ENCODE results near the gene PLGRKT. TPM values are rescaled to one million over a fixed set of nuclear protein-coding genes. Genes with fewer than 3 reads are reported as not detected.
A peak's percentile ranks its signal among the peaks of the same experiment; 100 is the strongest.

The PLGRKT gene
- total and polyA plus RNA-seq, 2 experiments from 2014 or later: 13.1 to 31.5 TPM

DNA sequence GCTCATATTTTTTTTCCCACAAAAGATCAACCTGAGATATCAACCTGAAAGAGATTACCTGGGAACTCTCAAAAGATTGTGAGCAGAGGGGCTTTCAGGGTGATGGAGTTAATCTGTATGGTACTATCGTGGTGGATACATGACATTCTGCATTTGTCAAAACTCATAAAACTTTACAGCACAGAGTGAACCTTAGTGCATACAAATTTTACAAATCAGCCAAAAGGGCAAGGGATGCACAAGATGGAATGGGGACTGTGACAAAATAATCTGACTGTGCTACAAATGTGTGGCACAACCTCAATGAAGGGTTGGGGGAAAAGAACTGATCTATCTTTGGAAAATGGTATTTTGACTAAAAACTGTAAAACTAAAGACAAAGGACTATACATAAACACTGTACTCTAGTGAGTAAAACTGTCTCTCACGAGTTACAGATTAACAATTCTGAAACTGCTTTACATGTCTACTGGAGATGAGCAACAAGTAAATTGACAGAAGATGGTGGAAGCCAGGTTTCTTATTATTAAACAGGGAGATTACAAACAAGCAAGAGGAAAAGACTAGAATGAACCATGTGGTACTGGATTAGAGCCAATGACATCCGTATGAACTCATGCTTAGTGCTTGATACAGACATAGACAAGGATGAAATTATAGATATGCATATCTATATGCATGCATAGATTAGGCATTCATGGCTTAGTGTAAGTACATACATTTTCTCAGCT, 73.3 kb downstream of the PLGRKT start (continued):
- TF ChIP-seq ZNF331 (CRISPR knock-in tag; IDR thresholded peaks at IDR 0.05; ENCODE audit: low read depth): no peak
- TF ChIP-seq POLR2AphosphoS5 (IDR thresholded peaks at IDR 0.05; ENCODE audit: low read depth): no peak

DNA sequence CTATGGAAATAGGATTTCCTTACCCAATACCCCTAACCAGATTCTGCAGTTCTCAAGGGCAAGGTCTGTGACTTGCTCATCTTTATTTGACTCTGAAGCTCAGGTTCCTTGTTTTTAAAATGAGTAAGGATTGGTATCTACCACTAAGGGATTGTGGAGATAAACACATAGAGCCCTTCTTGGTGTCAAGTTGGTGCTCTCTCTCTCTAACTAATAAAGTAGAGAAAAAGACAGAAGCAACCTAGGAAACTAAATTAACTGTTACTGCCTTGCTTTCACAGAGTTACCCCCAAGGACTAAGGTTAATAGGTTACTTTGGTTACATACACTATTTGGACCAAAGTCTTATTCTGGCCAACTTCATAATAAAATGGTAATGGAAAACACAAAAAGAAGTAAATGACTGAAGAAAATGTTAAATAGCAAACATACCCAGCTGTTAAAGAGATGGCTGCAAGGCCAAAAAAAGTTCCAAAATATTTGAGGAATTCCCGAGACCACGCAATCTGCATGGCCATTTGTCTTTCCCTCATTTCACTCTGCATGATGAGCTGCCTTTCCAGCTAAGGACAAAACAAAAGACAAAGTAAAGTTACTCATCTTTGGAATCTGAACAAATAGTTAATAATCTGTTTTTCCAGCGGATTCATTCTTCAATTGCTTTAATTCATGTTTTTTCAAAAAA, 76.3 kb downstream of the PLGRKT start:
- Histone ChIP-seq H3K4me1 (ENCODE audit: insufficient read depth) (no peaks in the 10 kb centered on the region; the same call in 1 of the 2 replicates), H3F3A (replicated peaks; ENCODE audit: low read depth) (no peaks in the 10 kb centered on the region), H3K79me2 (replicated peaks; ENCODE audit: insufficient read depth) (no peaks in the 10 kb centered on the region), H3K9me2 (ENCODE audit: insufficient read depth) (no peaks in the 10 kb centered on the region), H3K4me3 (no peak overlapping the region), H3K4me2 (no peak overlapping the region), H3K27me3 (ENCODE audit: insufficient read depth) (no peaks in the 10 kb centered on the region), H2AFZ (no peak overlapping the region), H3K36me3 (ENCODE audit: insufficient read depth) (no peaks in the 10 kb centered on the region), H4K20me1 (replicated peaks; ENCODE audit: insufficient read depth) (no peaks in the 10 kb centered on the region; the same call in none of the 2 replicates), H3K27ac (ENCODE audit: low read depth) (no peak overlapping the region)
- no peaks in the 10 kb centered on the region for H3K36me3 Mint-ChIP-seq (ENCODE audit: low read depth)
- H3K4me1 Mint-ChIP-seq: peaks cover 5% of the 10 kb centered on the region; the same call in 2 of the 3 replicates
- peak; percentile 33 for DNase-seq (ENCODE audit: low spot score)
- H3K4me3 Mint-ChIP-seq: no peak overlapping the region
- H3K27me3 Mint-ChIP-seq (ENCODE audit: insufficient read depth, low read depth, poor library complexity): no peaks in the 10 kb centered on the region
- no peaks in the 10 kb centered on the region for H3K9me3 Mint-ChIP-seq
- no peak overlapping the region; the same call in 1 of the 2 replicates for H3K27ac Mint-ChIP-seq
- ATAC-seq: no peak
- TF ChIP-seq NANOG (IDR thresholded peaks at IDR 0.05; ENCODE audit: borderline replicate concordance) (no peak), JUNB (IDR thresholded peaks at IDR 0.05; ENCODE audit: unreplicated experiment) (no peak), EZH2phosphoT487 (IDR thresholded peaks at IDR 0.05; ENCODE audit: unreplicated experiment) (no peak), CREB1 (CRISPR knock-in tag; IDR thresholded peaks at IDR 0.05; ENCODE audit: low read depth) (no peak), EZH2 (IDR thresholded peaks at IDR 0.05; ENCODE audit: low read depth, unreplicated experiment) (no peak), POLR2AphosphoS5 (IDR thresholded peaks at IDR 0.05; ENCODE audit: low read depth) (no peak)
- TF ChIP-seq, protein P1, sequence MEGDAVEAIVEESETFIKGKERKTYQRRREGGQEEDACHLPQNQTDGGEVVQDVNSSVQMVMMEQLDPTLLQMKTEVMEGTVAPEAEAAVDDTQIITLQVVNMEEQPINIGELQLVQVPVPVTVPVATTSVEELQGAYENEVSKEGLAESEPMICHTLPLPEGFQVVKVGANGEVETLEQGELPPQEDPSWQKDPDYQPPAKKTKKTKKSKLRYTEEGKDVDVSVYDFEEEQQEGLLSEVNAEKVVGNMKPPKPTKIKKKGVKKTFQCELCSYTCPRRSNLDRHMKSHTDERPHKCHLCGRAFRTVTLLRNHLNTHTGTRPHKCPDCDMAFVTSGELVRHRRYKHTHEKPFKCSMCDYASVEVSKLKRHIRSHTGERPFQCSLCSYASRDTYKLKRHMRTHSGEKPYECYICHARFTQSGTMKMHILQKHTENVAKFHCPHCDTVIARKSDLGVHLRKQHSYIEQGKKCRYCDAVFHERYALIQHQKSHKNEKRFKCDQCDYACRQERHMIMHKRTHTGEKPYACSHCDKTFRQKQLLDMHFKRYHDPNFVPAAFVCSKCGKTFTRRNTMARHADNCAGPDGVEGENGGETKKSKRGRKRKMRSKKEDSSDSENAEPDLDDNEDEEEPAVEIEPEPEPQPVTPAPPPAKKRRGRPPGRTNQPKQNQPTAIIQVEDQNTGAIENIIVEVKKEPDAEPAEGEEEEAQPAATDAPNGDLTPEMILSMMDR (conservative IDR thresholded peaks at IDR 0.05; ENCODE audit: low read depth in 2 of 2): no peak
- TF ChIP-seq, protein P2, sequence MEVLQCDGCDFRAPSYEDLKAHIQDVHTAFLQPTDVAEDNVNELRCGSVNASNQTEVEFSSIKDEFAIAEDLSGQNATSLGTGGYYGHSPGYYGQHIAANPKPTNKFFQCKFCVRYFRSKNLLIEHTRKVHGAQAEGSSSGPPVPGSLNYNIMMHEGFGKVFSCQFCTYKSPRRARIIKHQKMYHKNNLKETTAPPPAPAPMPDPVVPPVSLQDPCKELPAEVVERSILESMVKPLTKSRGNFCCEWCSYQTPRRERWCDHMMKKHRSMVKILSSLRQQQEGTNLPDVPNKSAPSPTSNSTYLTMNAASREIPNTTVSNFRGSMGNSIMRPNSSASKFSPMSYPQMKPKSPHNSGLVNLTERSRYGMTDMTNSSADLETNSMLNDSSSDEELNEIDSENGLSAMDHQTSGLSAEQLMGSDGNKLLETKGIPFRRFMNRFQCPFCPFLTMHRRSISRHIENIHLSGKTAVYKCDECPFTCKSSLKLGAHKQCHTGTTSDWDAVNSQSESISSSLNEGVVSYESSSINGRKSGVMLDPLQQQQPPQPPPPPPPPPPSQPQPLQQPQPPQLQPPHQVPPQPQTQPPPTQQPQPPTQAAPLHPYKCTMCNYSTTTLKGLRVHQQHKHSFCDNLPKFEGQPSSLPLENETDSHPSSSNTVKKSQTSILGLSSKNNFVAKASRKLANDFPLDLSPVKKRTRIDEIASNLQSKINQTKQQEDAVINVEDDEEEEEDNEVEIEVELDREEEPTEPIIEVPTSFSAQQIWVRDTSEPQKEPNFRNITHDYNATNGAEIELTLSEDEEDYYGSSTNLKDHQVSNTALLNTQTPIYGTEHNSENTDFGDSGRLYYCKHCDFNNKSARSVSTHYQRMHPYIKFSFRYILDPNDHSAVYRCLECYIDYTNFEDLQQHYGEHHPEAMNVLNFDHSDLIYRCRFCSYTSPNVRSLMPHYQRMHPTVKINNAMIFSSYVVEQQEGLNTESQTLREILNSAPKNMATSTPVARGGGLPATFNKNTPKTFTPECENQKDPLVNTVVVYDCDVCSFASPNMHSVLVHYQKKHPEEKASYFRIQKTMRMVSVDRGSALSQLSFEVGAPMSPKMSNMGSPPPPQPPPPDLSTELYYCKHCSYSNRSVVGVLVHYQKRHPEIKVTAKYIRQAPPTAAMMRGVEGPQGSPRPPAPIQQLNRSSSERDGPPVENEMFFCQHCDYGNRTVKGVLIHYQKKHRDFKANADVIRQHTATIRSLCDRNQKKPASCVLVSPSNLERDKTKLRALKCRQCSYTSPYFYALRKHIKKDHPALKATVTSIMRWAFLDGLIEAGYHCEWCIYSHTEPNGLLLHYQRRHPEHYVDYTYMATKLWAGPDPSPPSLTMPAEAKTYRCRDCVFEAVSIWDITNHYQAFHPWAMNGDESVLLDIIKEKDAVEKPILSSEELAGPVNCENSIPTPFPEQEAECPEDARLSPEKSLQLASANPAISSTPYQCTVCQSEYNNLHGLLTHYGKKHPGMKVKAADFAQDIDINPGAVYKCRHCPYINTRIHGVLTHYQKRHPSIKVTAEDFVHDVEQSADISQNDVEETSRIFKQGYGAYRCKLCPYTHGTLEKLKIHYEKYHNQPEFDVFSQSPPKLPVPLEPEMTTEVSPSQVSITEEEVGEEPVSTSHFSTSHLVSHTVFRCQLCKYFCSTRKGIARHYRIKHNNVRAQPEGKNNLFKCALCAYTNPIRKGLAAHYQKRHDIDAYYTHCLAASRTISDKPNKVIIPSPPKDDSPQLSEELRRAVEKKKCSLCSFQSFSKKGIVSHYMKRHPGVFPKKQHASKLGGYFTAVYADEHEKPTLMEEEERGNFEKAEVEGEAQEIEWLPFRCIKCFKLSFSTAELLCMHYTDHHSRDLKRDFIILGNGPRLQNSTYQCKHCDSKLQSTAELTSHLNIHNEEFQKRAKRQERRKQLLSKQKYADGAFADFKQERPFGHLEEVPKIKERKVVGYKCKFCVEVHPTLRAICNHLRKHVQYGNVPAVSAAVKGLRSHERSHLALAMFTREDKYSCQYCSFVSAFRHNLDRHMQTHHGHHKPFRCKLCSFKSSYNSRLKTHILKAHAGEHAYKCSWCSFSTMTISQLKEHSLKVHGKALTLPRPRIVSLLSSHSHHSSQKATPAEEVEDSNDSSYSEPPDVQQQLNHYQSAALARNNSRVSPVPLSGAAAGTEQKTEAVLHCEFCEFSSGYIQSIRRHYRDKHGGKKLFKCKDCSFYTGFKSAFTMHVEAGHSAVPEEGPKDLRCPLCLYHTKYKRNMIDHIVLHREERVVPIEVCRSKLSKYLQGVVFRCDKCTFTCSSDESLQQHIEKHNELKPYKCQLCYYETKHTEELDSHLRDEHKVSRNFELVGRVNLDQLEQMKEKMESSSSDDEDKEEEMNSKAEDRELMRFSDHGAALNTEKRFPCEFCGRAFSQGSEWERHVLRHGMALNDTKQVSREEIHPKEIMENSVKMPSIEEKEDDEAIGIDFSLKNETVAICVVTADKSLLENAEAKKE (CRISPR knock-in tag; IDR thresholded peaks at IDR 0.05): no peak
- TF ChIP-seq, protein P3, sequence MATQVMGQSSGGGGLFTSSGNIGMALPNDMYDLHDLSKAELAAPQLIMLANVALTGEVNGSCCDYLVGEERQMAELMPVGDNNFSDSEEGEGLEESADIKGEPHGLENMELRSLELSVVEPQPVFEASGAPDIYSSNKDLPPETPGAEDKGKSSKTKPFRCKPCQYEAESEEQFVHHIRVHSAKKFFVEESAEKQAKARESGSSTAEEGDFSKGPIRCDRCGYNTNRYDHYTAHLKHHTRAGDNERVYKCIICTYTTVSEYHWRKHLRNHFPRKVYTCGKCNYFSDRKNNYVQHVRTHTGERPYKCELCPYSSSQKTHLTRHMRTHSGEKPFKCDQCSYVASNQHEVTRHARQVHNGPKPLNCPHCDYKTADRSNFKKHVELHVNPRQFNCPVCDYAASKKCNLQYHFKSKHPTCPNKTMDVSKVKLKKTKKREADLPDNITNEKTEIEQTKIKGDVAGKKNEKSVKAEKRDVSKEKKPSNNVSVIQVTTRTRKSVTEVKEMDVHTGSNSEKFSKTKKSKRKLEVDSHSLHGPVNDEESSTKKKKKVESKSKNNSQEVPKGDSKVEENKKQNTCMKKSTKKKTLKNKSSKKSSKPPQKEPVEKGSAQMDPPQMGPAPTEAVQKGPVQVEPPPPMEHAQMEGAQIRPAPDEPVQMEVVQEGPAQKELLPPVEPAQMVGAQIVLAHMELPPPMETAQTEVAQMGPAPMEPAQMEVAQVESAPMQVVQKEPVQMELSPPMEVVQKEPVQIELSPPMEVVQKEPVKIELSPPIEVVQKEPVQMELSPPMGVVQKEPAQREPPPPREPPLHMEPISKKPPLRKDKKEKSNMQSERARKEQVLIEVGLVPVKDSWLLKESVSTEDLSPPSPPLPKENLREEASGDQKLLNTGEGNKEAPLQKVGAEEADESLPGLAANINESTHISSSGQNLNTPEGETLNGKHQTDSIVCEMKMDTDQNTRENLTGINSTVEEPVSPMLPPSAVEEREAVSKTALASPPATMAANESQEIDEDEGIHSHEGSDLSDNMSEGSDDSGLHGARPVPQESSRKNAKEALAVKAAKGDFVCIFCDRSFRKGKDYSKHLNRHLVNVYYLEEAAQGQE (IDR thresholded peaks at IDR 0.05; ENCODE audit: unreplicated experiment): no peak
- TF ChIP-seq, protein P4, sequence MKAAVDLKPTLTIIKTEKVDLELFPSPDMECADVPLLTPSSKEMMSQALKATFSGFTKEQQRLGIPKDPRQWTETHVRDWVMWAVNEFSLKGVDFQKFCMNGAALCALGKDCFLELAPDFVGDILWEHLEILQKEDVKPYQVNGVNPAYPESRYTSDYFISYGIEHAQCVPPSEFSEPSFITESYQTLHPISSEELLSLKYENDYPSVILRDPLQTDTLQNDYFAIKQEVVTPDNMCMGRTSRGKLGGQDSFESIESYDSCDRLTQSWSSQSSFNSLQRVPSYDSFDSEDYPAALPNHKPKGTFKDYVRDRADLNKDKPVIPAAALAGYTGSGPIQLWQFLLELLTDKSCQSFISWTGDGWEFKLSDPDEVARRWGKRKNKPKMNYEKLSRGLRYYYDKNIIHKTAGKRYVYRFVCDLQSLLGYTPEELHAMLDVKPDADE (IDR thresholded peaks at IDR 0.05): no peak
